Prostate gland (tissue), 2 donors: ENCODE results near the gene UBB.
"Not testable (repeated sequence)": the region's sequence is repeated elsewhere in the genome, so short reads cannot be mapped to it uniquely, and the experiment has no call there.

ENCODE experiments used
- POLR2A ChIP-seq: fragments of 450-650 bp; IDR thresholded peaks from one replicate; pipeline ENCODE4 v1.6.1; 2016; ENCODE audit warnings: antibody characterized with exemption, mild to moderate bottlenecking
- POLR2AphosphoS5 ChIP-seq: sonication (generic); formaldehyde crosslinking; IDR thresholded peaks from one replicate; pipeline ENCODE4 v1.6.1; 2017; ENCODE audit warnings: antibody characterized with exemption
- TF ChIP-seq, protein P1 (sequence below), 4 experiments: fragments of 200-600 bp in 2 of 4; fragments of 450-650 bp in 2 of 4; sonication (generic) in 2 of 4; IDR thresholded peaks; 1 replicate in 3 of 4; 2 replicates in 1 of 4; pipeline ENCODE4 v1.5.1; 2016 to 2019; ENCODE audit warnings: antibody characterized with exemption in 4 of 4, mild to moderate bottlenecking in 2 of 4, moderate library complexity in 2 of 4

DNA sequence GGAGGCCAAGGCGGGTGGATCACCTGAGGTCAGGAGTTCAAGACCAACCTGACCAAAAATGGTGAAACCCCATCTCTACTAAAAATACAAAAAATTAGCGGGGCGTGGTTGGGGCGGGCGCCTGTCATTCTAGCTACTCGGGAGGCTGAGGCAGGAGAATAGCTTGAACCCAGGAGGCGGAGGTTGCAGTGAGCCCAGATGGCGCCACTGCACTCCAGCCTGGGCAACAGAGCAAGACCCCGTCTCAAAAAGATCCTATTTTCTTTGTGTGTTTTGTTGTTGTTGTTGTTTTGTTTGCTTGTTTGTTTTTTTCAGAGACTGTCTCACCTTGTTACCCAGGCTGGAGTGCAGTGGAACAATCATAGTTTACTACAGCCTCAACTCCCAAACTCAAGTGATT is 23.0 kb downstream of the UBB start:
- TF ChIP-seq, protein P1, sequence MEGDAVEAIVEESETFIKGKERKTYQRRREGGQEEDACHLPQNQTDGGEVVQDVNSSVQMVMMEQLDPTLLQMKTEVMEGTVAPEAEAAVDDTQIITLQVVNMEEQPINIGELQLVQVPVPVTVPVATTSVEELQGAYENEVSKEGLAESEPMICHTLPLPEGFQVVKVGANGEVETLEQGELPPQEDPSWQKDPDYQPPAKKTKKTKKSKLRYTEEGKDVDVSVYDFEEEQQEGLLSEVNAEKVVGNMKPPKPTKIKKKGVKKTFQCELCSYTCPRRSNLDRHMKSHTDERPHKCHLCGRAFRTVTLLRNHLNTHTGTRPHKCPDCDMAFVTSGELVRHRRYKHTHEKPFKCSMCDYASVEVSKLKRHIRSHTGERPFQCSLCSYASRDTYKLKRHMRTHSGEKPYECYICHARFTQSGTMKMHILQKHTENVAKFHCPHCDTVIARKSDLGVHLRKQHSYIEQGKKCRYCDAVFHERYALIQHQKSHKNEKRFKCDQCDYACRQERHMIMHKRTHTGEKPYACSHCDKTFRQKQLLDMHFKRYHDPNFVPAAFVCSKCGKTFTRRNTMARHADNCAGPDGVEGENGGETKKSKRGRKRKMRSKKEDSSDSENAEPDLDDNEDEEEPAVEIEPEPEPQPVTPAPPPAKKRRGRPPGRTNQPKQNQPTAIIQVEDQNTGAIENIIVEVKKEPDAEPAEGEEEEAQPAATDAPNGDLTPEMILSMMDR (IDR thresholded peaks at IDR 0.05): not testable (repeated sequence)
- TF ChIP-seq POLR2A, POLR2AphosphoS5: not testable (repeated sequence)
